HG03558 (cell line): ENCODE measurements around the gene LPXN.
"Not testable (repeated sequence)": the region's sequence is repeated elsewhere in the genome, so short reads cannot be mapped to it uniquely, and the experiment has no call there.

Experiments
- ATAC-seq: cut with Tn5 transposase; IDR thresholded peaks from one replicate; pipeline ENCODE4 v1.9.1; 2021; ENCODE audit warnings: moderate number of reproducible peaks; ENCODE audit not compliant: unreplicated experiment; ENCODE audit errors: extremely low read depth

The LPXN gene

GRCh38 chr11:58579192-58580129, 3.8 kb upstream of the LPXN start:
- ATAC-seq = no peak

- ATAC-seq = no peak
These were observed 3.1 kb upstream of the LPXN start, which contains the start of gene ZFP91 for GRCh38 chr11:58578635-58579191. TSS of gene ZFP91 (plus strand) at chr11:58579063. CDS start at chr11:58579282, 219 bp downstream.

- ATAC-seq = no peak
These were observed 2.5 kb upstream of the LPXN start for GRCh38 chr11:58578136-58578634.

GRCh38 chr11:58577555-58578135, 2.0 kb upstream of the LPXN start:
- ATAC-seq = peak; percentile 33

- ATAC-seq = no peak
These were observed 1.3 kb upstream of the LPXN start for GRCh38 chr11:58576887-58577471.

GRCh38 chr11:58574881-58575280, 775 bp downstream of the LPXN start:
- ATAC-seq = no peak

- peak; percentile 13 for ATAC-seq
These were observed 2.1 kb downstream of the LPXN start for GRCh38 chr11:58573451-58574104.

GRCh38 chr11:58572906-58573305, 2.8 kb downstream of the LPXN start:
- not testable (repeated sequence) for ATAC-seq

- peak; percentile 55 for ATAC-seq
These were observed 7.7 kb downstream of the LPXN start for GRCh38 chr11:58567889-58568512.

- ATAC-seq = no peak
These were observed 11.4 kb downstream of the LPXN start for GRCh38 chr11:58564231-58564630.

GRCh38 chr11:58562375-58562800, 13.3 kb downstream of the LPXN start:
- ATAC-seq = peak; percentile 91

- ATAC-seq = no peak
These were observed 14.1 kb downstream of the LPXN start for GRCh38 chr11:58561394-58562098.

GRCh38 chr11:58560842-58561241, 14.8 kb downstream of the LPXN start:
- no peak for ATAC-seq

- no peak for ATAC-seq
These were observed 26.0 kb downstream of the LPXN start for GRCh38 chr11:58549644-58550043.

GRCh38 chr11:58546841-58547240, 28.8 kb downstream of the LPXN start:
- no peak for ATAC-seq

- no peak for ATAC-seq
These were observed 43.8 kb downstream of the LPXN start for GRCh38 chr11:58531865-58532341.

- ATAC-seq = no peak
These were observed 45.4 kb downstream of the LPXN start for GRCh38 chr11:58530236-58530635.

- ATAC-seq = no peak
These were observed 48.2 kb downstream of the LPXN start for GRCh38 chr11:58527429-58527828.

- no peak for ATAC-seq
These were observed 48.9 kb downstream of the LPXN start for GRCh38 chr11:58526721-58527120.
